Neural crest cell (in vitro differentiated cells): Measurements from ENCODE around the gene APBA1. TPM values are rescaled to one million over a fixed set of nuclear protein-coding genes. Genes with fewer than 3 reads are reported as not detected.
"Not testable (repeated sequence)": the region's sequence is repeated elsewhere in the genome, so short reads cannot be mapped to it uniquely, and the experiment has no call there.

Experiments
- DNase-seq: peaks from one replicate; pipeline ENCODE4 v3.0.0; 2021; ENCODE audit warnings: low read depth, mixed read lengths, low spot score
- H3K27ac Mint-ChIP-seq: one replicate; pipeline ENCODE4 v1.8.0; 2021; ENCODE audit warnings: mild to moderate bottlenecking, mixed read lengths; ENCODE audit not compliant: unreplicated experiment
- H3K27me3 Mint-ChIP-seq: 2 replicates; pipeline ENCODE4 v1.8.0; 2021; ENCODE audit warnings: low read depth, mild to moderate bottlenecking, mixed read lengths
- H3K36me3 Mint-ChIP-seq: 2 replicates; pipeline ENCODE4 v1.8.0; 2021; ENCODE audit warnings: low read depth, mild to moderate bottlenecking, mixed read lengths
- H3K4me1 Mint-ChIP-seq: 2 replicates; pipeline ENCODE4 v1.8.0; 2021; ENCODE audit warnings: mixed read lengths
- H3K4me3 Mint-ChIP-seq: one replicate; pipeline ENCODE4 v1.8.0; 2021; ENCODE audit warnings: mild to moderate bottlenecking, mixed read lengths
- H3K9me3 Mint-ChIP-seq: 2 replicates; pipeline ENCODE4 v1.8.0; 2021; ENCODE audit warnings: mixed read lengths
- total RNA-seq: library from RNA; stranded (reverse); gene quantifications from 2 replicates; pipeline ENCODE4 v1.2.1, GENCODE V29; 2021
- TF ChIP-seq, protein P1 (sequence below): fragments of 200-600 bp; sonication (generic); conservative IDR thresholded peaks from 2 replicates; pipeline ENCODE4 v1.5.0; 2021; ENCODE audit warnings: antibody characterized with exemption, mild to moderate bottlenecking

The APBA1 gene
- total RNA-seq, 1 donor from 2014 or later = 3.7 TPM

DNA sequence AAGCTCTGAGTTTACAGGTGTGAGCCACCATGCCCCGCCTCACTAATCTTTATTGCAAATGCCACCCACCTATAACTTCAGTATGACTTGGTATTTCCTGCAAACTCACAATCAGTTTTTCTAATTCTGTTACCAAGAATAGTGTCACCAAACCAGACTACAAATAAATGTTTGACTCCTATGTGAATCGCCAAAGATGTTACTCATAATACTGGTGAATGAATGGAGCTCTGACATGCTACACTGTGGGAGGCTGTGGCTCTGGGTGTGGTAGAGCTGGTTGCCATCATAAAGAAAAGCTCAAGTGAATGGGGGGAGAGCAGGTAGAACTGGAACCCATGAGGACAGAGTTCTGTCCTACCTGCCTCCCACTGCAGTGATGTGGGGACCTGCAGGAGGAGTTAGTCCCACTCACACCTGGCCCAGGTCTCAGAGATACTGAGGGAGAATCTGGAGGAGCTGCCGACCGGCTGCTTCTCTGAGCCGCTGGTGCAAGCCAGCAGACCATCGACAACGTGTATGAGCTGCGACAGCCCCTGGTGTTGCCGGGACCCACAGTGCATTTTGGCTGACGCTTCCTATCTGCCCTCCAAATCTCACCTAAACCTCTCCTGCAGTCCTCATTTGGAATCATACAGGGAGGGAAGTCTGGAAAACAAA lies 251.4 kb downstream of the APBA1 start:
- DNase-seq = no peak
- peaks cover 6% of the 10 kb centered on the region for H3K9me3 Mint-ChIP-seq

GRCh38 chr9:69412741-69413150 lies 259.4 kb downstream of the APBA1 start:
- peaks cover 11% of the 10 kb centered on the region for H3K4me1 Mint-ChIP-seq
- no peaks in the 10 kb centered on the region for H3K36me3 Mint-ChIP-seq
- peak; percentile 74 for DNase-seq
- no peak overlapping the region for H3K27ac Mint-ChIP-seq
- no peak overlapping the region for H3K4me3 Mint-ChIP-seq
- TF ChIP-seq, protein P1, sequence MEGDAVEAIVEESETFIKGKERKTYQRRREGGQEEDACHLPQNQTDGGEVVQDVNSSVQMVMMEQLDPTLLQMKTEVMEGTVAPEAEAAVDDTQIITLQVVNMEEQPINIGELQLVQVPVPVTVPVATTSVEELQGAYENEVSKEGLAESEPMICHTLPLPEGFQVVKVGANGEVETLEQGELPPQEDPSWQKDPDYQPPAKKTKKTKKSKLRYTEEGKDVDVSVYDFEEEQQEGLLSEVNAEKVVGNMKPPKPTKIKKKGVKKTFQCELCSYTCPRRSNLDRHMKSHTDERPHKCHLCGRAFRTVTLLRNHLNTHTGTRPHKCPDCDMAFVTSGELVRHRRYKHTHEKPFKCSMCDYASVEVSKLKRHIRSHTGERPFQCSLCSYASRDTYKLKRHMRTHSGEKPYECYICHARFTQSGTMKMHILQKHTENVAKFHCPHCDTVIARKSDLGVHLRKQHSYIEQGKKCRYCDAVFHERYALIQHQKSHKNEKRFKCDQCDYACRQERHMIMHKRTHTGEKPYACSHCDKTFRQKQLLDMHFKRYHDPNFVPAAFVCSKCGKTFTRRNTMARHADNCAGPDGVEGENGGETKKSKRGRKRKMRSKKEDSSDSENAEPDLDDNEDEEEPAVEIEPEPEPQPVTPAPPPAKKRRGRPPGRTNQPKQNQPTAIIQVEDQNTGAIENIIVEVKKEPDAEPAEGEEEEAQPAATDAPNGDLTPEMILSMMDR = peak; percentile 72
- peaks cover 3% of the 10 kb centered on the region for H3K27me3 Mint-ChIP-seq
- H3K9me3 Mint-ChIP-seq = no peaks in the 10 kb centered on the region

More for the DNA sequence above, 251.4 kb downstream of the APBA1 start:
- Mint-ChIP-seq H3K27ac (no peak overlapping the region), H3K36me3 (no peaks in the 10 kb centered on the region), H3K27me3 (no peaks in the 10 kb centered on the region), H3K4me3 (no peak overlapping the region), H3K4me1 (peaks cover 14% of the 10 kb centered on the region)
- TF ChIP-seq, protein P1 = no peak

- TF ChIP-seq, protein P1 = no peak
- Mint-ChIP-seq H3K36me3 (no peaks in the 10 kb centered on the region), H3K9me3 (no peaks in the 10 kb centered on the region), H3K4me1 (peaks cover 11% of the 10 kb centered on the region), H3K27me3 (peaks cover 3% of the 10 kb centered on the region), H3K27ac (no peak overlapping the region), H3K4me3 (no peak overlapping the region)
- no peak for DNase-seq
Observed at GRCh38 chr9:69411931-69412740, 260.0 kb downstream of the APBA1 start.

DNA sequence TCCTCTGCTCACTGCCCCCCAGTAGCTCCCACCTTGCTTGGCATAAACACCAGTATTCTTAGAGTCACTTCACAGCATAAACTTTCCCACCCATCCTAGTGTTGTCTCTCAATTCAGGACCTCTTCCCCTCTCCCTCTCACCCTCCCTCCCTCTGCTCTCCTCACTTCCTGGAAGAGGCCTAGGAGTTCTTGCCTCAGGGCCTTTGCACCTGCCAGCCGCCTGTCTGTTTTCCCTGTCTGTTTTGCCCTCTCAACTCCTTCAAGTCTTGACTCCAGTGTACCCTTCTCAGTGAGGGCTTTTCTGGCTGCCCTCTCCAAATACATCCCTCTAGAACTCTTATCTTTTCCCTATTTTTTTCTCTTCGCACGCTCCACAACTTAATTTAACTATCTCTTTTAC lies 260.9 kb downstream of the APBA1 start:
- H3K4me1 Mint-ChIP-seq = peaks cover 11% of the 10 kb centered on the region
- no peak overlapping the region for H3K4me3 Mint-ChIP-seq
- no peak for DNase-seq
- no peaks in the 10 kb centered on the region for H3K36me3 Mint-ChIP-seq
- H3K27ac Mint-ChIP-seq = no peak overlapping the region
- H3K9me3 Mint-ChIP-seq = no peaks in the 10 kb centered on the region
- TF ChIP-seq, protein P1 = no peak
- H3K27me3 Mint-ChIP-seq = peaks cover 3% of the 10 kb centered on the region

GRCh38 chr9:69409936-69410335 lies 262.2 kb downstream of the APBA1 start:
- H3K27ac Mint-ChIP-seq, H3K36me3 Mint-ChIP-seq, H3K9me3 Mint-ChIP-seq, DNase-seq, H3K27me3 Mint-ChIP-seq, H3K4me3 Mint-ChIP-seq: not testable (repeated sequence)
- H3K4me1 Mint-ChIP-seq = peaks cover 11% of the 10 kb centered on the region

DNA sequence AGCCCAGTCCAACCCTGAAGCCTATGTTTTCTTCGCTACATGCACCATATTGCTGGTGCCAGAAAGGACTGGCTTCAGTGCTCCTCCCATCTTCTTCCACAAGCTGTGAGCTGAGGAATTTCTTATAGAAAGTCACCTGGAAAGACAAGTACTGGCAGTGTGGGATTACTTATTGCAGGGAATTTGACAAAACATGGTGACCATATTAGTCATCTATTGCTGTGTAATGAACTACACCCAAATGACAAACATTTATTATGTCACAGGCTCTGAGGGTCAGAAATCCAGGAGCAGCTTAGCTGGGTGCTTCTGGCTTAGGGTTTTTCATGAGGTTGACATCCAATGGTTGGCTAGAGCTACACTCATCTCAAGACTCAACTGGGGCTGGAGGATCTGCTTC lies 271.7 kb downstream of the APBA1 start:
- H3K27ac Mint-ChIP-seq = peak overlapping the region; percentile 88
- H3K4me1 Mint-ChIP-seq = peaks cover 20% of the 10 kb centered on the region
- H3K9me3 Mint-ChIP-seq = peaks cover 2% of the 10 kb centered on the region
- no peak for DNase-seq
- H3K27me3 Mint-ChIP-seq = no peaks in the 10 kb centered on the region
- TF ChIP-seq, protein P1 = no peak
- no peaks in the 10 kb centered on the region for H3K36me3 Mint-ChIP-seq
- no peak overlapping the region for H3K4me3 Mint-ChIP-seq
